GM04504 (cell line): ENCODE data around the gene LCE3A.
"Not testable (repeated sequence)": the region's sequence is repeated elsewhere in the genome, so short reads cannot be mapped to it uniquely, and the experiment has no call there.

Experiments
- DNase-seq: peaks from one replicate; pipeline ENCODE4 v3.0.0-alpha.2; 2012; ENCODE audit warnings: low read depth

Gene LCE3A

GRCh38 chr1:152622803-152623202 lies at the start of gene LCE3A:
Gene LCE3A (minus strand): TSS chr1:152623103. CDS start chr1:152623103, 0 bp downstream.
- DNase-seq: no peak

DNA sequence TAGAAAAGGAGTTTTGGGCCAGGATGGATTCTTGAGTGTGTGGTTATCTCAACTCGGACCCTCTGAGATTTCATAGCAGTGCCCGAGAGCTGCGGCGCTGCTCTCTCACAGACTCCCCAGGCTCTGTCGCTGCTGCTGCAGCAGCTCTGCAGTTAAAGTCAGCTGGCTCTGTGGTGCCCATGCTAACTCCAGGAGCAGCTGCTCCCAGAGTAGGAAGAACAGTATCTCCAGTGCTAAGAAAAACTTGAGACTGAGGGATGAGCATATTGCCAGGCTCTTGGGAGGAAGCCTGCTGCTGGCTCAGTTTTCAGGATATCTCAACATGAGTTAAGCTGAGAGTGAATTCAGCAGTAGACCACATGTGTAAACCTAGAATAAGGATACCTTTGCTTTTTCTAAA lies 44.7 kb upstream of the LCE3A start:
- no peak for DNase-seq

- not testable (repeated sequence) for DNase-seq
Observed at GRCh38 chr1:152666171-152666570, 43.3 kb upstream of the LCE3A start.

DNA sequence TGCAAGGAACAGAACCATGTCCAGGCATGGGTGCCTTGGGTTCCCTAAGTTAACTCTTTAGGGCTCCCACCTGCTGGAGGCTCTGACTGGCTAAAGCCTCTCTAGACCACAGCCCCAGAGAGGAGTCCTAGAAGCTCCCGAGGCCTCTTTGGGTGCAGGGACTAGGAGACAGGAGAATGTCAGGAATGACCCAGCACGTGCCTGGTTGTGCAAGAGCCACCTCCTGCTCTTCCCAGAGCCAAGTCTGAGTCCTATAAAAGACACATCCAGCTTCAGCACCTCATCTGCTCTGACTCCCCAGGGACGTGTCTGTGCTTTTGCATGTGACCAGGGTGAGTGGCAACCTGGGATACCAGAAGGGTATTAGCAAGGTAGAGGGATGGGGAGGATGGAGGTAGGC lies 40.2 kb upstream of the LCE3A start, which contains the start of gene LCE2D:
Gene LCE2D, plus strand, starts transcription at position 283 of the 400 bp plus-strand sequence. CDS start 726 bp downstream, outside the sequence.
- no peak for DNase-seq

DNA sequence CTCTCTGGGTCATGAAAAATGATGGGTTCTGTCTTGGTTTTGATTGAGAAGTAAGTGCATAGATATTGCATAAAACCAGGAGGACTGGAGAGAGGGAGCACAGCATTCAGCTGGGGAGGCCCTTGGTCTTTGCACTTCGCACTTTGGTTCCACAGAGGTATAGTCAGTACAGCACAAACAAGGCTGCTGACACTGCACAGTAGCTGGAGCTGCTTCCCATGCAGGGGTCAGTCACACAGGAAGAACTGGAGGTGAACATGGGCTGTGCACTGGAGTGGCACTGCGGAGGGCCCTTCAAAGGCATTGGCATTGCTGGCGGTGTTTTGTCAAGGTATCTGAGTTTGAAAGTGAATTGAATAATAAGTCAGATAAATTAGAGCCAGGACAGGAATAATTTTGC lies 35.7 kb upstream of the LCE3A start:
- no peak for DNase-seq

DNA sequence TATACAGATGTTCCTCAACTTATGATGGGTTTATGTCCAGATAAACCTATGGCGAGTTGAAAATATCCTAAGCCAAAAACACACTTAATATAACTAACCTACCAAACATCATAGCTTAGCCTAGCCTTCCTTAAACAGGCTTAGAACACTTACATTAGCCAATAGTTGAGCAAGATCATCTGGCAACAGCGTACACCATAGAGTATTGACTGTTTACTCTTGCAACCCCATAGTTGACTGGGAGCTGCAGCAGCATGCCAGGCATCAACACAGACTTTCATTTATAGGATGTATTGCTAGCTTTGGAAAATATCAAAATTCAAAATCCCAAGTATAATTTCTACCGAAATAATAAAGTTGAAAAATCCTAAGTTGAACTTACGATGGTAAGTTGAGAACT lies 34.8 kb upstream of the LCE3A start:
- DNase-seq: no peak

- DNase-seq: no peak
Observed at GRCh38 chr1:152656459-152656858, 33.6 kb upstream of the LCE3A start.

DNA sequence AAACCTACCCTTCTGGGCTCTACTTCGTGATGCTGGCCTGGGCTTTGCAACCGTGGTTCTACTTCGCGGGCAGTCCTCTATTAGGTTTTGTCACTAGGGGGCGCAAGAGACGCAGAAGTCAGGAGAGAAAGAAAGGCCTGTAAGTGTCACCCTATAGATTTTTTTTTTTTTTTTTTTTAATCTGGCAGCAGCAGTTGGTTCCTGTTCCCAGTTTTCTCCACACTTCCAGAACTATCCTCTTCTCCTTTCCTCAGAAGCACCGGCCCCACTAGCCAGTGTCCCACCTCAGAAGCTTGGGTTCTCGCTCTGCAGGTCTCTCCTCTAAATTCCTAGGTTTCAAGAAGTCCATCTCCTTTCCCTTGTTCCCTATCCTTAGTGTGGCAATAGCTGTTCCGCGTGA lies 31.2 kb upstream of the LCE3A start:
- peak; percentile 3 for DNase-seq

DNA sequence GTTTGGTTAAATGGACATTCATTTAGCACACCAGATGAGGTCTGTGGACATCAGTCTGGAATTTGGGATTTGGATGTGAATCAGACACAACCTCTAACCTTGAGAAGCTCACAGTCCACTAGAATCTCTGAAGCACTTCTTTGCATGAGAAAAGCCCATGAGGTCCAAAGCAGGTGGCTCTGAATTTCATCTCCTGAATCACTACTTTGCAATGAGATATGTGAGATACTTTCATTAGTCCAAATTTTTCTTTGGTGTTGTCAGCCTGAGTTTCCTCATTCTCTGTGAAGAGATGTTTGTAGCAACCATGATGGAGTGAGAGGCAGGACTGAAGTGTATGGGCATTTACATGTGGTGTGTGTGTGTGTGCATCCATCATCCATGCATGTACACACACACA lies 23.8 kb upstream of the LCE3A start:
- no peak for DNase-seq

GRCh38 chr1:152645146-152645545 lies 22.2 kb upstream of the LCE3A start:
- no peak for DNase-seq

DNA sequence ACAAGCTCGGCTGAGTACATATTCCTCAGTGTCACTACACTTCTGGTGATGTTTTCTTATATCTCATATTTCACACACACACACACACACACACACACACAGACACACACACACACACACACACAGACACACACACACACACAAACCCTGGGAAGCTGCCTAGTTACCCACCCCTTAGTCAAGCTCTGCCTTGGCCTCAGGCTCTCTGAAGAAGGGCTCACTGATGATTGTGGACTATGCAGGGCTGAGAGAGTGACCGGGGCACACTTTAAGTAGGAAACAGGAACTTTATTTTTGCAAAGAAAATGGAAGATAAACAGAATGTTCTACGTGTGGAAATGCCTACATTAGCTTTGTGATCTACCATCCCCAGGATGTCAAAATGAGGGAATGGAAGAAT lies 21.0 kb upstream of the LCE3A start:
- DNase-seq: no peak

- DNase-seq: no peak
Observed at GRCh38 chr1:152640351-152640750, 17.4 kb upstream of the LCE3A start.

- DNase-seq: no peak
Observed at GRCh38 chr1:152630596-152630995, 7.7 kb upstream of the LCE3A start.

DNA sequence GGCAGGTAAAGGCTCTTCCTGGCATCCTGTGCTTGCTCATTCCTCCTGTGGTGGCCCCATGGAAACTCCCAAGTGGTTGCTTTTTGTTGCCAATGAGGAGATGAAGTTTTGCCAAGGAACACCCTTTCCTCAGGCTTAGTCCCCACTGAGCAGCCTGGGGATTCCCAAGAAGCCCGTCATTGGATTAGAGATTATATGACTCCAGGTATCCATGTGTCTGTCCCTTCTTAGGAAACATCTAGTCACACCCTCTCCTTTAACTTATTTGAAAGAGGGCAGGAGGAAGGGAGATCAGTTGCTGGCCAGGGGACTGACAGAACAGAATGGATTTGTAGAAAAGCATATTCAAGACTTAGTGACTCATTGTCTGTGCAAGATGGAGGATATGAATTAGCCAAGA lies 3.8 kb upstream of the LCE3A start:
- DNase-seq: no peak

DNA sequence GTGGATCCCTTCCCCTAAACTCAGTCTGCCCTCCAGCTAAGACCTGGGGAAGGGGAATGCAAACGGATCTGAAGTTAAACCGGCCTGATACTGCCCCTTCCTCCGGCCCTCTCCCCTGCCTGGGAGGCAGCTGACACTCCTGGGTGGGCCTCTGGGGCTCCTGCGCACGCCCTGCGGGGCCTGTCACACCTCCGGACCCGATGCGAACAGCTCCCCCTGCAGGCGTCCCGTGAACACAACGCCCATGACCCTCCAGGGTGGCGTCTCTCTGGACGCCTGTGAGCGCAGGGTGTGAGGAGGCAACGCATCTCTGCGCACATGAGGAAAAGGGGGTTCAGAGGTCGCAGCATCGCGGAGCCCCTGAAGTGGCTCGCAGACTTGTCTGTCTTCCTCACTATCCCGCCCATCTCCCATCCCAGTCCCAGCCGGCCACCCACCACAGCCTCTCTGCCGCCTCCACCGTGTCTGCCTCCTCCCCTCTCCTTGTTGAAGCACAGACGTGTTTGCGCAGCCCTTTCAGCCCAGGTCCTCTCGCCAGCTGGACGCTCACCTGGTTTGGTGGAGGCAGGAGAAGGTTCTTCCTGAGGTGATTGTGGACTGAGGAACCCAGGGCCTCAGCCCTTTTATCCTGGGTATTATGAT lies 421 bp upstream of the LCE3A start:
- no peak for DNase-seq

- DNase-seq: no peak
Observed at GRCh38 chr1:152621993-152622392, 910 bp downstream of the LCE3A start.

GRCh38 chr1:152613511-152613910 lies 9.4 kb downstream of the LCE3A start, which contains the start of gene LCE3B:
Gene LCE3B (plus strand): TSS chr1:152613811. CDS start chr1:152613811, 0 bp downstream.
- DNase-seq: no peak

DNA sequence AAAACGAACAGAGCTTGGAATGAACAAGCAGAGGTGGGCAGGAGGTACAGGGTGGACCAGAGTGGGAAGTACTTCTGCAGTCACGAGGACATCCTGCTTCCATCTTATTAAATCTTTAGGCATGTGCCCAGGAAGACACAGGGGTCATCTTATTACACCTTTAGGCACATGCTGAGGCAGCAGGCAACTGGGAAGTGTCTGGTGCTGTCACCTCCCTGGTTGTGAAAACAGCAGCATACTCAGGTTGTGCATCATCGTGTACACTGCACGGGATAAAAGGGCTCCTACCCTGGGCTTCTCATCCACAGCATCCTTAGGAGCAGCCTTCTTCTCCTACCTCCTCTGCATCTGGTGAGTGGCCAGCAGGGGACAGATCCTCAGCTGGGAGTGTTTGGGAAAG lies 23.0 kb downstream of the LCE3A start, which contains the start of gene LCE3C:
Gene LCE3C, plus strand, starts transcription at position 301 of the 400 bp plus-strand sequence. CDS start 498 bp downstream, outside the sequence.
- no peak for DNase-seq

DNA sequence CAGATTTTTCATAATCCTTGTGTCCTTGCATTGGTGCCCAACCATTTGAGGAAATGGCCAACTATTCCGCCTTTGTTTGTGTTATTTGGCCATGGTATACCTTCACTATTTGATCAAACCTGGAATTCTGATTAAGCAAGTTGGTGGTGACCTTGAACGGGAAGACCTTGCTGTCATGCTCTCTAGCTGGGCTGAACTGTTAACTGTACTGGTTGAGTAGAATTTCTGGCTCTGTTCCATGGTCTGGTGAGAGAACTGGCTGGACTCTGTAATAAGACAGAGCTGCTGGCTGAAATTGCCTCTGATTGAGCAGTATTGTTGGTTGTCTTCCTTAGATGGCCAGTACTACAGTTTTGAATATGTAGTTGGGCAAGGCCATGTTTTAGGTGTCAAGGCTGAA lies 25.9 kb downstream of the LCE3A start:
- no peak for DNase-seq

DNA sequence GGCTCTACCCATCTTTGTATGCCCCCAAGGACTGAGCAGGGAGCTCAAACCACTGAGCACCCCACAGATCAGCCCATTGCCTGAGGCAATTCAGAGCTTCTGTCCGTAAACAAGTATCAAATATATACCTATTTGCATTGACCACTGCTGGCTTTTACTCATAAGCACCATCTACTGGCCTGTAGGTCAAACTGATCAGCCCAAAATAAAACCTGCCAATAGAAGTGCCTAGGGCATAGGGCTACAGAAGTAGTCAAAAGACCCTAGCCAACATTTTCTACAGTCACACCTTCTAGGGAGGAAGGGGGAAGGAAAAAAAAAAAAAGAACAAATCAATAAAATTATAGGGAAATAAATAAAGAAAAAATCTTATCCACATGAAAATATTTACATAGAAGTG lies 37.3 kb downstream of the LCE3A start:
- DNase-seq: no peak

DNA sequence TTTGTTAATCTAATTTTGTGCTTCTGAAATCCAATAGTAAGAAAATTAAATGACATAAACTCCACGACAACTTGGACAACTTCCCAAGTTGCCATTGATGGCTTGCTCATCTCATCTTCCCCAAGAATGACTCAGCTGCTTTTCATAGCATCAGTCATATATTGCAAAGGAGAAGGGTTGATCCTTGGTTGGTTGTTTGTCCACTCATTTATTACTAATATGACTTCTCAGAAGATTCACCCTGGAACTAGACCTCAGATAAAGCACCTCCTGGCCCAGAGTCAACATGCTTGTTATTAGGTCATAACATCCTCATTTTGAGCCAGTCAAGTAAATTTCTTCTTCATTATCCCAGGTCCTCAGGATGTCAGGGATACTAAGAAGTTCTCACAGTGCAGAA lies 40.3 kb downstream of the LCE3A start:
- DNase-seq: no peak

- DNase-seq: no peak
Observed at GRCh38 chr1:152580433-152580832, 42.5 kb downstream of the LCE3A start, which contains the start of gene LCE3D. Gene LCE3D (minus strand): TSS chr1:152580516. CDS start chr1:152579936, 580 bp downstream.

DNA sequence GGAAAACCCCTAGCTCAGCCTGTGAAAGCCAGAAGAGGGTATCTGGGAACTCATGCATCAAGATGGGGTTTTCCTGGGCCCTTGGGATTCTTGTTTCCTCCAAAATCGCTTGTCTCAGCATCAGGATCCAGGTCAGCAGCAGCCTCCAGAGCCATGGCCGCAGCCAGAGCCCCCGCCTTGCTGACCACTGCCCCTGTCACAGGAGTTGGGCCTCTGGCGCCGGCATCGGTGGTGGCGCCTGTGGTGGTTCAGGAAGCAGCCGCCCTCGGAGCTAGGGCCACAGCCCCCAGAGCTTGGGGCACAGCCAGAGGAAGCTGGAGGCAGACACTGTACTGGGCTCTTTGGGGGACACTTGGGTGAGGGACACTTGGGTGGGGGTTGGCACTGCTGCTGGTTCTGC lies 43.4 kb downstream of the LCE3A start:
- DNase-seq: not testable (repeated sequence)

GRCh38 chr1:152577168-152577567 lies 45.7 kb downstream of the LCE3A start:
- DNase-seq: no peak
